ENCODE measurements around the gene MCTP1.

GRCh38 chr5:94856257-94856800 is 428.6 kb downstream of the MCTP1 start:
- no peak for TF ChIP-seq CTCF (IDR thresholded peaks at IDR 0.05; ENCODE audit: low read depth, low read length)
- TF ChIP-seq EZH2phosphoT487 (IDR thresholded peaks at IDR 0.05; ENCODE audit: low read depth) = no peak

Measured in OCI-LY3 (cell line).